ENCODE data around the gene SP1.

SP1 gene

DNA sequence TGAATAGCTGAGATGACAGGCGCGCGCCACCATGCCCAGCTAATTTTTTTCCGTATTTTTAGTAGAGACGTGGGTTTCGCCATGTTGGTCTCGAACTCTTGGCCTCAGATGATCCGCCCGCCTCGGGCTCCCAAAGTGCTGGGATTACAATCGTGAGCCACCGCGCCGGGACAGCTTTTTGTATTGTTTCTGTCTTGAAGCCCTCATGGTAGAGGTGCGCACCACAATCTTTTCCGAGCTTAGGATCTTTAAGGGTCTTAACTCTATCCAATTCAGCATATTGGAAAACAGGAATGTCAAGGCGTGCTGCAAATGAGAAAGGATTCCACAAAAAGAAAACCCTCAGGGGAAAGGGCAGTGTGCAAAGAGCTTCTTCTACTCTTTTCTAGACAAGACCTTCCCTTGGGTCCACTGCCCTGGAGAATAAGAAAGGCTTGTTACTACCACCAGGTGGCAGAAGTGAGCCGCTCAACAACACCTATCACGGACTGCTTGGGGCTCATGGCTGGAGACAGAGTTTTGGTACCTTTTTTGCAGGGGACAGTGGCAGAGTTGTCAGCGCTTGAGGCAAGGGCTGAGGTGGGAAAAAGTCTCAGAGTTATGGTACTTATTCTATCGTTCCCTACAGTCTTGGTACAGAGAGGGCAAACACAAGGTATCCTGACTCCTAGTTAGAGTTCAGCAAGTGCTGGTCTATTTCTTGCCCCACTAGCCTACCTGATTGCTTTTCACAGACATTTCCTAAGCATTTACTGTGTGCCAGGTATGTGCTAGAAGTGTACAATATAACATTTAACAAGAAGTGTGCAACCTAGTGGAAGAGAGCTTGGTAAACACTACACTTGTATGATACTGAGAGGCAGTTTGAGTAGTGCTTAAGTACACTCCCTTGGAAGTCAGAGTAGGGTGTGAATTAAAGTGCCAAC lies 27.4 kb upstream of the SP1 start (continued):
- TF ChIP-seq ZNF561 (tag by site-specific recombination; IDR thresholded peaks at IDR 0.05; ENCODE audit: borderline replicate concordance) (0 out of 2 replicates have a peak, but pooled peaks have one; percentile 49), ZNF391 (tag by site-specific recombination; IDR thresholded peaks at IDR 0.05; ENCODE audit: borderline replicate concordance, low read depth) (peak; percentile 27; the same call in 1 of the 2 replicates), GFI1B (tag by site-specific recombination; IDR thresholded peaks at IDR 0.05) (no peak), ZNF664 (tag by site-specific recombination; IDR thresholded peaks at IDR 0.05) (peak; percentile 90; the same call in 1 of the 2 replicates), ZNF37A (tag by site-specific recombination; IDR thresholded peaks at IDR 0.05) (no peak), ZNF341 (tag by site-specific recombination; IDR thresholded peaks at IDR 0.05; ENCODE audit: low read depth) (no peak), ZNF501 (tag by site-specific recombination; IDR thresholded peaks at IDR 0.05) (no peak), ZNF747 (tag by site-specific recombination; IDR thresholded peaks at IDR 0.05) (no peak), IKZF3 (tag by site-specific recombination; IDR thresholded peaks at IDR 0.05) (no peak), ZNF132 (tag by site-specific recombination; IDR thresholded peaks at IDR 0.05; ENCODE audit: borderline replicate concordance) (no peak), KLF16 (tag by site-specific recombination; IDR thresholded peaks at IDR 0.05) (no peak), ZNF514 (tag by site-specific recombination; IDR thresholded peaks at IDR 0.05) (no peak), ZNF701 (tag by site-specific recombination; IDR thresholded peaks at IDR 0.05) (no peak), ZBTB17 (tag by site-specific recombination; IDR thresholded peaks at IDR 0.05) (0 out of 2 replicates have a peak, but pooled peaks have one; percentile 53), ZNF707 (tag by site-specific recombination; IDR thresholded peaks at IDR 0.05) (no peak), ZNF600 (tag by site-specific recombination; IDR thresholded peaks at IDR 0.05) (0 out of 2 replicates have a peak, but pooled peaks have one; percentile 18), ZNF10 (tag by site-specific recombination; IDR thresholded peaks at IDR 0.05) (no peak), MZF1 (tag by site-specific recombination; IDR thresholded peaks at IDR 0.05; ENCODE audit: borderline replicate concordance) (no peak), ZNF776 (tag by site-specific recombination; IDR thresholded peaks at IDR 0.05; ENCODE audit: borderline replicate concordance) (no peak), ZNF23 (tag by site-specific recombination; IDR thresholded peaks at IDR 0.05; ENCODE audit: borderline replicate concordance) (no peak)
- TF ChIP-seq, protein P1, sequence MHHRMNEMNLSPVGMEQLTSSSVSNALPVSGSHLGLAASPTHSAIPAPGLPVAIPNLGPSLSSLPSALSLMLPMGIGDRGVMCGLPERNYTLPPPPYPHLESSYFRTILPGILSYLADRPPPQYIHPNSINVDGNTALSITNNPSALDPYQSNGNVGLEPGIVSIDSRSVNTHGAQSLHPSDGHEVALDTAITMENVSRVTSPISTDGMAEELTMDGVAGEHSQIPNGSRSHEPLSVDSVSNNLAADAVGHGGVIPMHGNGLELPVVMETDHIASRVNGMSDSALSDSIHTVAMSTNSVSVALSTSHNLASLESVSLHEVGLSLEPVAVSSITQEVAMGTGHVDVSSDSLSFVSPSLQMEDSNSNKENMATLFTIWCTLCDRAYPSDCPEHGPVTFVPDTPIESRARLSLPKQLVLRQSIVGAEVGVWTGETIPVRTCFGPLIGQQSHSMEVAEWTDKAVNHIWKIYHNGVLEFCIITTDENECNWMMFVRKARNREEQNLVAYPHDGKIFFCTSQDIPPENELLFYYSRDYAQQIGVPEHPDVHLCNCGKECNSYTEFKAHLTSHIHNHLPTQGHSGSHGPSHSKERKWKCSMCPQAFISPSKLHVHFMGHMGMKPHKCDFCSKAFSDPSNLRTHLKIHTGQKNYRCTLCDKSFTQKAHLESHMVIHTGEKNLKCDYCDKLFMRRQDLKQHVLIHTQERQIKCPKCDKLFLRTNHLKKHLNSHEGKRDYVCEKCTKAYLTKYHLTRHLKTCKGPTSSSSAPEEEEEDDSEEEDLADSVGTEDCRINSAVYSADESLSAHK (tag by site-specific recombination; IDR thresholded peaks at IDR 0.05): no peak
- TF ChIP-seq, protein P2, sequence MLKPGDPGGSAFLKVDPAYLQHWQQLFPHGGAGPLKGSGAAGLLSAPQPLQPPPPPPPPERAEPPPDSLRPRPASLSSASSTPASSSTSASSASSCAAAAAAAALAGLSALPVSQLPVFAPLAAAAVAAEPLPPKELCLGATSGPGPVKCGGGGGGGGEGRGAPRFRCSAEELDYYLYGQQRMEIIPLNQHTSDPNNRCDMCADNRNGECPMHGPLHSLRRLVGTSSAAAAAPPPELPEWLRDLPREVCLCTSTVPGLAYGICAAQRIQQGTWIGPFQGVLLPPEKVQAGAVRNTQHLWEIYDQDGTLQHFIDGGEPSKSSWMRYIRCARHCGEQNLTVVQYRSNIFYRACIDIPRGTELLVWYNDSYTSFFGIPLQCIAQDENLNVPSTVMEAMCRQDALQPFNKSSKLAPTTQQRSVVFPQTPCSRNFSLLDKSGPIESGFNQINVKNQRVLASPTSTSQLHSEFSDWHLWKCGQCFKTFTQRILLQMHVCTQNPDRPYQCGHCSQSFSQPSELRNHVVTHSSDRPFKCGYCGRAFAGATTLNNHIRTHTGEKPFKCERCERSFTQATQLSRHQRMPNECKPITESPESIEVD (tag by site-specific recombination; IDR thresholded peaks at IDR 0.05): no peak
- TF ChIP-seq, protein P3, sequence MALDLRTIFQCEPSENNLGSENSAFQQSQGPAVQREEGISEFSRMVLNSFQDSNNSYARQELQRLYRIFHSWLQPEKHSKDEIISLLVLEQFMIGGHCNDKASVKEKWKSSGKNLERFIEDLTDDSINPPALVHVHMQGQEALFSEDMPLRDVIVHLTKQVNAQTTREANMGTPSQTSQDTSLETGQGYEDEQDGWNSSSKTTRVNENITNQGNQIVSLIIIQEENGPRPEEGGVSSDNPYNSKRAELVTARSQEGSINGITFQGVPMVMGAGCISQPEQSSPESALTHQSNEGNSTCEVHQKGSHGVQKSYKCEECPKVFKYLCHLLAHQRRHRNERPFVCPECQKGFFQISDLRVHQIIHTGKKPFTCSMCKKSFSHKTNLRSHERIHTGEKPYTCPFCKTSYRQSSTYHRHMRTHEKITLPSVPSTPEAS (tag by site-specific recombination; IDR thresholded peaks at IDR 0.05): no peak
- TF ChIP-seq, protein P4, sequence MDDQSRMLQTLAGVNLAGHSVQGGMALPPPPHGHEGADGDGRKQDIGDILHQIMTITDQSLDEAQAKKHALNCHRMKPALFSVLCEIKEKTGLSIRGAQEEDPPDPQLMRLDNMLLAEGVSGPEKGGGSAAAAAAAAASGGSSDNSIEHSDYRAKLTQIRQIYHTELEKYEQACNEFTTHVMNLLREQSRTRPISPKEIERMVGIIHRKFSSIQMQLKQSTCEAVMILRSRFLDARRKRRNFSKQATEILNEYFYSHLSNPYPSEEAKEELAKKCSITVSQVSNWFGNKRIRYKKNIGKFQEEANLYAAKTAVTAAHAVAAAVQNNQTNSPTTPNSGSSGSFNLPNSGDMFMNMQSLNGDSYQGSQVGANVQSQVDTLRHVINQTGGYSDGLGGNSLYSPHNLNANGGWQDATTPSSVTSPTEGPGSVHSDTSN (CRISPR knock-in tag; IDR thresholded peaks at IDR 0.05): no peak
- TF ChIP-seq, protein P5, sequence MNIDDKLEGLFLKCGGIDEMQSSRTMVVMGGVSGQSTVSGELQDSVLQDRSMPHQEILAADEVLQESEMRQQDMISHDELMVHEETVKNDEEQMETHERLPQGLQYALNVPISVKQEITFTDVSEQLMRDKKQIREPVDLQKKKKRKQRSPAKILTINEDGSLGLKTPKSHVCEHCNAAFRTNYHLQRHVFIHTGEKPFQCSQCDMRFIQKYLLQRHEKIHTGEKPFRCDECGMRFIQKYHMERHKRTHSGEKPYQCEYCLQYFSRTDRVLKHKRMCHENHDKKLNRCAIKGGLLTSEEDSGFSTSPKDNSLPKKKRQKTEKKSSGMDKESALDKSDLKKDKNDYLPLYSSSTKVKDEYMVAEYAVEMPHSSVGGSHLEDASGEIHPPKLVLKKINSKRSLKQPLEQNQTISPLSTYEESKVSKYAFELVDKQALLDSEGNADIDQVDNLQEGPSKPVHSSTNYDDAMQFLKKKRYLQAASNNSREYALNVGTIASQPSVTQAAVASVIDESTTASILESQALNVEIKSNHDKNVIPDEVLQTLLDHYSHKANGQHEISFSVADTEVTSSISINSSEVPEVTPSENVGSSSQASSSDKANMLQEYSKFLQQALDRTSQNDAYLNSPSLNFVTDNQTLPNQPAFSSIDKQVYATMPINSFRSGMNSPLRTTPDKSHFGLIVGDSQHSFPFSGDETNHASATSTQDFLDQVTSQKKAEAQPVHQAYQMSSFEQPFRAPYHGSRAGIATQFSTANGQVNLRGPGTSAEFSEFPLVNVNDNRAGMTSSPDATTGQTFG (tag by site-specific recombination; IDR thresholded peaks at IDR 0.05; ENCODE audit: borderline replicate concordance): no peak
- TF ChIP-seq, protein P6, sequence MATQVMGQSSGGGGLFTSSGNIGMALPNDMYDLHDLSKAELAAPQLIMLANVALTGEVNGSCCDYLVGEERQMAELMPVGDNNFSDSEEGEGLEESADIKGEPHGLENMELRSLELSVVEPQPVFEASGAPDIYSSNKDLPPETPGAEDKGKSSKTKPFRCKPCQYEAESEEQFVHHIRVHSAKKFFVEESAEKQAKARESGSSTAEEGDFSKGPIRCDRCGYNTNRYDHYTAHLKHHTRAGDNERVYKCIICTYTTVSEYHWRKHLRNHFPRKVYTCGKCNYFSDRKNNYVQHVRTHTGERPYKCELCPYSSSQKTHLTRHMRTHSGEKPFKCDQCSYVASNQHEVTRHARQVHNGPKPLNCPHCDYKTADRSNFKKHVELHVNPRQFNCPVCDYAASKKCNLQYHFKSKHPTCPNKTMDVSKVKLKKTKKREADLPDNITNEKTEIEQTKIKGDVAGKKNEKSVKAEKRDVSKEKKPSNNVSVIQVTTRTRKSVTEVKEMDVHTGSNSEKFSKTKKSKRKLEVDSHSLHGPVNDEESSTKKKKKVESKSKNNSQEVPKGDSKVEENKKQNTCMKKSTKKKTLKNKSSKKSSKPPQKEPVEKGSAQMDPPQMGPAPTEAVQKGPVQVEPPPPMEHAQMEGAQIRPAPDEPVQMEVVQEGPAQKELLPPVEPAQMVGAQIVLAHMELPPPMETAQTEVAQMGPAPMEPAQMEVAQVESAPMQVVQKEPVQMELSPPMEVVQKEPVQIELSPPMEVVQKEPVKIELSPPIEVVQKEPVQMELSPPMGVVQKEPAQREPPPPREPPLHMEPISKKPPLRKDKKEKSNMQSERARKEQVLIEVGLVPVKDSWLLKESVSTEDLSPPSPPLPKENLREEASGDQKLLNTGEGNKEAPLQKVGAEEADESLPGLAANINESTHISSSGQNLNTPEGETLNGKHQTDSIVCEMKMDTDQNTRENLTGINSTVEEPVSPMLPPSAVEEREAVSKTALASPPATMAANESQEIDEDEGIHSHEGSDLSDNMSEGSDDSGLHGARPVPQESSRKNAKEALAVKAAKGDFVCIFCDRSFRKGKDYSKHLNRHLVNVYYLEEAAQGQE (tag by site-specific recombination; IDR thresholded peaks at IDR 0.05): peak; percentile 55

Data from HEK293 (cell line).